ENCODE data around the gene CAPZA1.

DNA sequence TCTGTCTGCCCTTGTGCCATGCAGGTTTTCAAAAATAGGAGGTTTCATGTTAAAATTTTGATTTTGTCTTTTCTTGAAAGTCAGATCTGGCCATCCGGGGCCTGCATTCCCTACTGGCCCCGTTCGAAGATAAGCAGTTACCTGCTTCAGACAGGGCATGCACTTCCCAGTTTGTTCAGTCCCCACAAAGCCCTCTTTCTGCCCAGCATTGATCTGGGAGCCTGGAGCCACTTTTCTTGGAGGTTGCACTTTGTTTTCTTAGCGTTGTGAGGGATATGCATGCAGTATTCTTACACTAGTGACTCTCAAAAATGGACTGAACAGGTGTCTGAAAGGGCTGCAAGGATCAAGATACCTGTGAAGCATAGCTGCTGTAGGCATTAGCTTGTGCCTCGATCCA is 66.3 kb downstream of the CAPZA1 start:
- TF ChIP-seq, protein P1, sequence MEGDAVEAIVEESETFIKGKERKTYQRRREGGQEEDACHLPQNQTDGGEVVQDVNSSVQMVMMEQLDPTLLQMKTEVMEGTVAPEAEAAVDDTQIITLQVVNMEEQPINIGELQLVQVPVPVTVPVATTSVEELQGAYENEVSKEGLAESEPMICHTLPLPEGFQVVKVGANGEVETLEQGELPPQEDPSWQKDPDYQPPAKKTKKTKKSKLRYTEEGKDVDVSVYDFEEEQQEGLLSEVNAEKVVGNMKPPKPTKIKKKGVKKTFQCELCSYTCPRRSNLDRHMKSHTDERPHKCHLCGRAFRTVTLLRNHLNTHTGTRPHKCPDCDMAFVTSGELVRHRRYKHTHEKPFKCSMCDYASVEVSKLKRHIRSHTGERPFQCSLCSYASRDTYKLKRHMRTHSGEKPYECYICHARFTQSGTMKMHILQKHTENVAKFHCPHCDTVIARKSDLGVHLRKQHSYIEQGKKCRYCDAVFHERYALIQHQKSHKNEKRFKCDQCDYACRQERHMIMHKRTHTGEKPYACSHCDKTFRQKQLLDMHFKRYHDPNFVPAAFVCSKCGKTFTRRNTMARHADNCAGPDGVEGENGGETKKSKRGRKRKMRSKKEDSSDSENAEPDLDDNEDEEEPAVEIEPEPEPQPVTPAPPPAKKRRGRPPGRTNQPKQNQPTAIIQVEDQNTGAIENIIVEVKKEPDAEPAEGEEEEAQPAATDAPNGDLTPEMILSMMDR (IDR thresholded peaks at IDR 0.05), result no peak
- TF ChIP-seq POLR2A (IDR thresholded peaks at IDR 0.05), result no peak

Data from adrenal gland (tissue), 5 donors.